Measurements from ENCODE around the gene SYNE2. TPM values are rescaled to one million over a fixed set of nuclear protein-coding genes. Genes with fewer than 3 reads are reported as not detected.

Gene SYNE2
- total and polyA plus RNA-seq, 2 of the 8 experiments (the other 6 are each of a cell fraction or from before 2014, with no cell fraction given) = 32.6 to 46.1 TPM

DNA sequence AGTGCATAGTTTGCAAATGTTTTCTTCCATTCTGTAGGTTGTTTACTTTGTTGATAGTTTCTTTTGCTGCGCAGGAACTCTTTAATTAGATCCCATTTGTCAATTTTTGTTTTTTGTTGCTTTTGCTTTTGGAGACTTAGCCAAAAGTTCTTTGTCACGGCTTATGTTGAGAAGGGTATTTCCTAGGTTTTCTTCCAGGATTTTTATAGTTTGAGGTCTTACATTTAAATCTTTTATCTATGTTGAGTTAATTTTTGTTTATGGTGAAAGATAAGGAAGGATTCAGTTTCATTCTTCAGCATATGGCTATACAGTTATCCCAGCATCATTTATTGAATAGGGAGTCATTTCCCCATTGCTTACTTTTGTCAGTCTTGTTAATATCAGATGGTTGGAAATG lies 51.9 kb downstream of the SYNE2 start:
- ChIA-PET CTCF (ENCODE audit: partially characterized antibody) (no interaction called here), POLR2A (ENCODE audit: partially characterized antibody) (no interaction called here)
- Histone ChIP-seq H3K27ac (ENCODE audit: low read depth, low read length) (no peak overlapping the region), H3K36me3 (ENCODE audit: control insufficient read depth in 2 of 4, insufficient read depth in 4 of 4, low read length in 3 of 4) (no peaks in the 10 kb centered on the region), H2AFZ (ENCODE audit: low read length) (no peak overlapping the region), H4K5ac (ENCODE audit: insufficient read length, low read depth, low read length) (no peak overlapping the region), H2BK12ac (ENCODE audit: low read depth, low read length) (no peak overlapping the region), H3K27me3 (replicated peaks in 1 of 4; ENCODE audit: control insufficient read depth in 3 of 4, extremely low read depth in 1 of 4, insufficient read depth in 3 of 4, low read length in 3 of 4) (no peaks in the 10 kb centered on the region), H2BK15ac (ENCODE audit: low read length) (no peak overlapping the region), H2BK120ac (replicated peaks; ENCODE audit: low read depth, low read length) (no peak overlapping the region), H4K8ac (ENCODE audit: extremely low read depth, insufficient read depth, low read length) (no peak overlapping the region), H3K4me1 (replicated peaks in 1 of 4; ENCODE audit: control insufficient read depth in 3 of 4, insufficient read depth in 4 of 4, low read length in 3 of 4) (peaks cover 0 to 8% (median under 1%) of the 10 kb centered on the region in 4 experiments; a peak in 2 of 7 replicates), H3K79me1 (ENCODE audit: low read depth, low read length) (0 out of 2 replicates have a peak, but pooled peaks cover 2% of the 10 kb centered on the region), H4K20me1 (replicated peaks in 1 of 2; ENCODE audit: control insufficient read depth in 1 of 2, insufficient read depth in 2 of 2, low read length in 2 of 2) (no peaks in the 10 kb centered on the region), H2BK5ac (ENCODE audit: low read depth, low read length) (no peak overlapping the region), H2BK20ac (ENCODE audit: low read length) (no peak overlapping the region), H3K9ac (replicated peaks in 1 of 4; ENCODE audit: extremely low read depth in 1 of 4, low read depth in 3 of 4, low read length in 3 of 4) (no peak overlapping the region), H3K18ac (ENCODE audit: extremely low read depth, low read length) (no peak overlapping the region), H3K79me2 (ENCODE audit: control insufficient read depth in 1 of 2, insufficient read depth in 2 of 2, low read length in 2 of 2) (peaks cover 0 to 35% of the 10 kb centered on the region in 2 experiments; a peak in 2 of 4 replicates), H3K9me3 (ENCODE audit: insufficient read depth in 2 of 2, low read depth in 1 of 2, low read length in 1 of 2) (no peaks in the 10 kb centered on the region), H3K23ac (ENCODE audit: insufficient read length) (no peak overlapping the region), H3K4me3 (ENCODE audit: extremely low read depth in 1 of 4, insufficient read depth in 2 of 4, low read depth in 3 of 4, low read length in 4 of 4) (no peak overlapping the region), H3K23me2 (ENCODE audit: low read depth, low read length) (no peaks in the 10 kb centered on the region), H2AK5ac (ENCODE audit: low read depth, low read length) (no peak overlapping the region), H3K4me2 (ENCODE audit: insufficient read depth in 1 of 2, low read depth in 2 of 2, low read length in 2 of 2) (no peak overlapping the region), H4K91ac (replicated peaks; ENCODE audit: insufficient read length, low read length) (no peak overlapping the region), H3K56ac (replicated peaks; ENCODE audit: insufficient read length, low read depth, low read length) (no peak overlapping the region), H3K14ac (ENCODE audit: insufficient read length) (no peak overlapping the region), H3K4ac (replicated peaks; ENCODE audit: insufficient read length, low read depth, low read length) (no peak overlapping the region)
- 90% methylated on average over 2 of the region's 2 CpGs; no CpG with 5 or more reads in 1 of the 2 experiments for WGBS, 2 experiments (ENCODE audit: extremely low coverage in 1 of 2, insufficient coverage in 1 of 2, insufficient read length in 1 of 2, insufficient replicate concordance in 2 of 2, low coverage in 1 of 2, low lambda C conversion rate in 2 of 2, missing lambda C conversion rate in 1 of 2)
- TF ChIP-seq EP300 (IDR thresholded peaks at IDR 0.05; ENCODE audit: borderline replicate concordance in 1 of 2, low read depth in 2 of 2, low read length in 2 of 2) (no peak), TAF1 (IDR thresholded peaks at IDR 0.05; ENCODE audit: low read depth, low read length) (no peak), BACH1 (IDR thresholded peaks at IDR 0.05; ENCODE audit: low read length) (no peak)
- TF ChIP-seq, protein P1, sequence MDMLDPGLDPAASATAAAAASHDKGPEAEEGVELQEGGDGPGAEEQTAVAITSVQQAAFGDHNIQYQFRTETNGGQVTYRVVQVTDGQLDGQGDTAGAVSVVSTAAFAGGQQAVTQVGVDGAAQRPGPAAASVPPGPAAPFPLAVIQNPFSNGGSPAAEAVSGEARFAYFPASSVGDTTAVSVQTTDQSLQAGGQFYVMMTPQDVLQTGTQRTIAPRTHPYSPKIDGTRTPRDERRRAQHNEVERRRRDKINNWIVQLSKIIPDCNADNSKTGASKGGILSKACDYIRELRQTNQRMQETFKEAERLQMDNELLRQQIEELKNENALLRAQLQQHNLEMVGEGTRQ (IDR thresholded peaks at IDR 0.05; ENCODE audit: low read length) = no peak
- DNase-seq (ENCODE audit: low read depth in 1 of 2, low spot score in 2 of 2) (no peak), FAIRE-seq (no peak)

Data from H1 (cell line).